ENCODE results near the gene TXNDC17. TPM values are rescaled to one million over a fixed set of nuclear protein-coding genes. Genes with fewer than 3 reads are reported as not detected.

The TXNDC17 gene
- total RNA-seq, result 118 and 120 TPM in 2 replicates

GRCh38 chr17:6640536-6641246 is at the start of gene TXNDC17, which contains the start of gene KIAA0753:
Gene TXNDC17 (plus strand): TSS chr17:6641060. CDS start chr17:6641083, 23 bp downstream.
Gene KIAA0753 (minus strand): TSS chr17:6640711. CDS start chr17:6635103, 5,608 bp downstream.

GRCh38 chr17:6651354-6651918 is 10.6 kb downstream of the TXNDC17 start, which contains the start of the genes C17orf100 and MED31:
Gene C17orf100 (plus strand): TSS chr17:6651762. CDS start chr17:6651914, 152 bp downstream.
Gene MED31 (minus strand): TSS chr17:6651605. CDS start chr17:6651528, 77 bp downstream.

Other genes with a start within 250 kb of the TXNDC17 start
- not detected in 2 replicates for gene AIPL1, start 205.9 kb upstream of the TXNDC17 start, total RNA-seq
- gene PIMREG, start 196.6 kb upstream of the TXNDC17 start, total RNA-seq, result 0.60 and 4.4 TPM in 2 replicates
- 0.26 and 0.63 TPM in 2 replicates for gene PITPNM3, start 84.5 kb upstream of the TXNDC17 start, total RNA-seq
- gene KIAA0753, start 349 bp upstream of the TXNDC17 start, total RNA-seq, result 8.2 and 9.0 TPM in 2 replicates
- 8.0 and 9.2 TPM in 2 replicates for gene MED31, start 10.5 kb downstream of the TXNDC17 start, total RNA-seq
- gene C17orf100, start 10.7 kb downstream of the TXNDC17 start, total RNA-seq, result 0.17 and 0.32 TPM in 2 replicates
- gene SLC13A5, start 72.3 kb downstream of the TXNDC17 start, total RNA-seq, result not detected in 2 replicates
- 27.4 and 42.6 TPM in 2 replicates for gene XAF1, start 115.0 kb downstream of the TXNDC17 start, total RNA-seq
- gene FBXO39, start 135.2 kb downstream of the TXNDC17 start, total RNA-seq, result 0.09 TPM in 1 of 2 replicates, not detected in the other
- gene TEKT1, start 190.7 kb downstream of the TXNDC17 start, total RNA-seq, result not detected in 2 replicates